Airway epithelial cell (primary cell): ENCODE measurements around the gene METTL2B. TPM values are rescaled to one million over a fixed set of nuclear protein-coding genes. Genes with fewer than 3 reads are reported as not detected.

Source experiments
- total RNA-seq: library from RNA; depleted of rRNA; stranded (reverse); fragments of >200 nt; gene quantifications from 2 replicates; pipeline ENCODE4 v1.2.3, GENCODE V29; 2015

Gene METTL2B, protein sequence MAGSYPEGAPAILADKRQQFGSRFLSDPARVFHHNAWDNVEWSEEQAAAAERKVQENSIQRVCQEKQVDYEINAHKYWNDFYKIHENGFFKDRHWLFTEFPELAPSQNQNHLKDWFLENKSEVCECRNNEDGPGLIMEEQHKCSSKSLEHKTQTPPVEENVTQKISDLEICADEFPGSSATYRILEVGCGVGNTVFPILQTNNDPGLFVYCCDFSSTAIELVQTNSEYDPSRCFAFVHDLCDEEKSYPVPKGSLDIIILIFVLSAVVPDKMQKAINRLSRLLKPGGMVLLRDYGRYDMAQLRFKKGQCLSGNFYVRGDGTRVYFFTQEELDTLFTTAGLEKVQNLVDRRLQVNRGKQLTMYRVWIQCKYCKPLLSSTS
- 28.0 and 29.0 TPM in 2 replicates for total RNA-seq

DNA sequence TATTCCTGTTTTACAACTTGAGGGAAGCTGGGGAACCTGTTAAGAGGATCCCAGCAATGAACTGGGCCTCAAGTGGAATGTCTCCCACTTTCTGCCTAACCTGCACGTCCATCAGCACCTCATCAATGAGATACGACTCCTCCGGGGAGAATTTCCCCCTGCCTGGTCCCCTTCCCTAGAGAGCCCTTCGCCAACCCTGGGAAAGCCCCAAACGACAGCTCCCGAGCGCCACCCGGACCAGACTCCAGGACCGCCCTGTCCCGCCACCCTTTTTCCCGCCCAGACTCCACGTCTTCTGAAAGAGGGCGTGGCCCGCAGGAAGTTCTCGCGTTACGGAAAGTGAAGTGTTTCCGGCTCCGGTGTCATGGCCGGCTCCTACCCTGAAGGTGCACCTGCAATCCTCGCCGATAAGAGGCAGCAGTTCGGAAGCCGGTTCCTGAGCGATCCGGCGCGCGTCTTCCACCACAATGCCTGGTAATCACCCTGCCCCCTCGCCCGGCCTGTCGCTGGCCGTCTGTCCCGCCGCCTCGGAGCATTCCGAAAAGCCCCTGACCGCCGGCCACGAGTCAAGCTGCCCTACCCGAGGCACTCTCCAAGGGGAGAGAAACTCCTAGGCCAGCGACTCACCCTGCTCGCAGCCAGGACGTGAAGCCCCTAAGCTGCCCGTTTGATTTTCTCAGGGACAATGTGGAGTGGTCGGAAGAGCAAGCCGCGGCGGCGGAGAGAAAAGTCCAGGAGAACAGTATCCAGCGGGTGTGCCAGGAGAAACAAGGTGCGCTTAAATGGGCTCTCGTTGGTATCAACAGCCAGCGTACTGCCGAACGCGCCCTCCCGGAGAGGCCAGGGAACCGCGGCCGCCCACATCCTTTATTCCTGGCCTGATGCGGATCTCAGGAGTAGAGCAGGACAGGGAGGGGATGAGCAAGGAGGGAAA lies at the start of gene METTL2B:
METTL2B (plus strand) TSS at position 347 of the 934 bp plus-strand sequence; CDS start at position 365, 18 bp downstream.

DNA sequence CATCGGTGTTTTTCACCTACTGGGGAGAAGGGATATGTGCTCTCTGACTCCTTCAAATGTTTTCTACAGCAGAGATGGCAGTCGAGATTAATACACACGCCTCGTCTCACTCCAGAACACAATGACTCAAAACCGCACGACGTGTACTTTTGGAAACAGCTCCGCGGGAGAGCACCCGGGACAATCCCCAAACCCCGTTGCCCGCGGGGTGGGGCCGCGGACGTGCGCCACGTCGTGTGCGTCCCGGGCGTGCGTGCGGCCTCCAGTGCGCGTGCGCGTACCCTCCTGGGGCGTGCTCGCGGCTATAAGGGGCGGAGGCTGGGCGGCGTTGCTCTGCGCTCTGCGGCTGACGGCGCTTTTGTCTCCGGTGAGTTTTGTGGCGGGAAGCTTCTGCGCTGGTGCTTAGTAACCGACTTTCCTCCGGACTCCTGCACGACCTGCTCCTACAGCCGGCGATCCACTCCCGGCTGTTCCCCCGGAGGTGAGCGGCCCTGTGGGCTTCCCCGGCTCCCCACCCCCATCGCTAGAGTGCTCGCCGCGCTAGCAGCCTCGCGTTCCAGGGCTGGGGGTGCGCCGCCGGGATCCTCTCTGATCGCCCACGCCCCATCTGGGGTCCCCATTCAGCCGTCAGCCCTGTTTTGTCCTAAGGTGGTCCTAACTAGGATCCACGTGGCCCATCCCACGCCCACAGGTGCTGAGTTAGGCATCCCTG lies 20.8 kb upstream of the METTL2B start, which contains the start of gene HILPDA:
HILPDA (plus strand) TSS at position 336 of the 712 bp plus-strand sequence. CDS start 1,391 bp downstream, outside the sequence.

Other genes starting within 250 kb of the METTL2B start
- 0.14 and 0.28 TPM in 2 replicates for gene LEP, start 235.5 kb upstream of the METTL2B start, total RNA-seq
- gene RBM28, start 132.8 kb upstream of the METTL2B start, total RNA-seq, result 23.7 and 35.3 TPM in 2 replicates
- 0.56 and 1.3 TPM in 2 replicates for gene PRRT4, start 115.1 kb upstream of the METTL2B start, total RNA-seq
- 88.2 and 109 TPM in 2 replicates for gene IMPDH1, start 66.8 kb upstream of the METTL2B start, total RNA-seq
- gene HILPDA, start 20.9 kb upstream of the METTL2B start, total RNA-seq, result 25.7 and 33.3 TPM in 2 replicates
- gene GARIN1A, start 195.5 kb downstream of the METTL2B start, total RNA-seq, result 0.21 TPM in 1 of 2 replicates, not detected in the other